Measurements from ENCODE around the gene MAP4K5.

DNA sequence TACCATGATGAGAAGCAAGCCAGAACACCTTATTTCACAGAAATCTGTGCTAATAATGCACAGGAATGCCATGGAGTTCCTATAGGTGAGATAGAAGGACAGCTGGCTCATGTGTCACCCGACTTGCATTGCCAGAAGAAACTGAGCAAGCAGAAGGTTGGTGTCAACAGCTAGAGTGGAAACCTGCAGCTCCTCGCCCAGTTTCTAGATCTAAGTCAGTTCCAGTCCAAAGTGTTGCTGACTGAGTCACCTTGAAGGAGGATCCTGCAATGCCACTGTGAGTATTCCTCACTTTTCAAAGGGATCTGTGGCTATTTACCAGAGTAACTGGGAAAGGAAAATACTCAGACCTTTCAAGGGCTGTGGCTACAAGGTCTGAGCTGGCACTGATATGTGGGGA lies 152.8 kb downstream of the MAP4K5 start:
- TF ChIP-seq EZH2 (IDR thresholded peaks at IDR 0.05; ENCODE audit: insufficient read depth, poor library complexity, severe bottlenecking) (no peak), EZH2phosphoT487 (IDR thresholded peaks at IDR 0.05; ENCODE audit: insufficient read depth, low read depth) (no peak)

All from GM23248 (cell line).